ENCODE results near the gene PC. TPM values are rescaled to one million over a fixed set of nuclear protein-coding genes. Genes with fewer than 3 reads are reported as not detected.

PC gene
- polyA plus RNA-seq, 4 donors, result 44.3 to 58.3 (median 53.0) TPM

DNA sequence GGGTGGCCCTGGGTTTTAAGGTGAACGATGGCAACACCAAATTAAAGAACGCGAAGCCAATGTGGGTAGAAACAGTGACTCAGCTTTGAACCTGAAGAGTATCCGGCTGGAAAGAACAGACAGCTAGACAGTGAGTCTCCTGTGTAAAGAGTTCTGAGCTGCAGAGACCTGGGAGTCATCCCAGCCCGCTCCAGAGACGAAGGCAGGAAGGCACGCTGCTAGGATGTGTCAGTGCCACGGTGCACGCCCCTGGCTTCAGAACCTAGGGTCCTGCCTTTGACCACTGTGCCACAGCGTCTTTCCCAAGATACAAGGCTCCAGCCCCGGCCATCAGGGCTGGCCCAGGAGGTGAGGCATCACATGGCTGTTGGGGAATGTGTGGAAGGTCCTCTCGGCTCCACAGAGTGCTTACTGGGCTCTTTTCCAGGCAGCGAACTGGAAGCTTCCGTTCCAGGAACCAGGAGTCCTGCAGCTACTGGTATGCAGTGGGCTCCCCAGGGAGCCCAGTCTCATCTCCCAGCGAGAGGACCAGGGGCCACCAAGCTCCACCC lies 71.4 kb downstream of the PC start:
- no peak for DNase-seq (ENCODE audit: low read depth in 4 of 4, low spot score in 2 of 4)

DNA sequence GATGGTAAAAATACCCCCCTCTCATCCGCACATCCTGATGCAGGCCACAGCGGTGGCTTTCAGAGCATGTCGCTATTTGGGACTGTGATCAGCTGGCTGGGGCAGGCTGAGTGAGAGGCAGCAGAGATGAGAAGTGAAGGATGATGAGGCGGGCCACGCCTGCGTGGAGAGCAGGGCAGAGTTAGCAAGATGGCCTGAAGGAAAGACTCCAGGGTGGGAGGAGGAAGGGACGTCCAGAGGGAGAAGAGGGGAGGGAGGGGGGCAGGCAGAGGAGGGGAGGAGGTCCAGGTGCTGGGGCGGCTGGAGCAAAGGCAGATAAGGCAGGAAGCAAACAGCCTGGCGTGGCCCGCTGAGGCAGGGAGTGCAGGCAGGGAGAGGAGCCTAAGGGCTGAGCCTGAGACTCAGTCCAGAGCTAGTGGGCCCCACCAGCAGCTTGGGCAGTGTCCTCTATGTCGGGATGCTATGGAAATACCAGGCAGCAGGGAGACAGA lies 72.2 kb downstream of the PC start:
- DNase-seq (ENCODE audit: low read depth in 4 of 4, low spot score in 2 of 4), result no peak

DNA sequence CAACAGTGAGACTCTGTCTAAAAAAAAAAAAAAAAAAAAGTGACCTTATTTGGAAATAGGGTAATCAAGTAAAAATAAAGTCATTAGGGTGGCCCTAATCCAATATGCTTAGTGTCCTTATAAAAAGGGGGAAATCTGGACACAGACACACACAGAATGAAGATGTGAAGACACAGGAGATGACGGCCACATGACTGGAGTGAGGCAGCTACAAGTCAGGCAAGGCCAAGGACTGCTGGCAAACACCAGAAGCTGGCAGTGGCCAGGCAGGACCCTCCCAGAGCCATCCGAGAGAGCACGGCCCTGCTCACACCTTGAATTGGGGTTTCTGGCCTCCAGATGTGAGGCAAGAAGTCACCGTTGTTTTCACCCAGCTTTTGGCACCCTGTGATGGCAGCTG lies 72.7 kb downstream of the PC start:
- no peak for DNase-seq (ENCODE audit: low read depth in 4 of 4, low spot score in 2 of 4)

DNA sequence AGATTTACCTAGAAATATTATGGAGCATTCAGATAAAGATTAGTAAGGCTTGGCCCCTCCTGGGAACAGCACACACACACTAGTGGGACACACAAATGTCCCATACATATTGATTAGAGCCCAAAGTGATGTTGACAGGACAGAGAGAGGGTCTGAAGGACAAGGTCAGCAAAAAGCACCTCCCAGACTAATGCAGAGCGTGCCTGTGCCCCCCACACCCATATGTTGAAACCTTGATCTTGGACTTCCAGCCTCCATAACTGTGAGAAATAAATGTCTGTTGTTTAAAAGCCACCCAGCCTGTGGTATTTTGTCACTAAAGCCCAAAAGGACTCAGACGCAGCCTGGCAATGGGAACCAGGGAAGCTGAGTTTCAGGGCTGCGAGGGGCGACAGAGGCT lies 73.7 kb downstream of the PC start:
- no peak for DNase-seq (ENCODE audit: low read depth in 4 of 4, low spot score in 2 of 4)

DNA sequence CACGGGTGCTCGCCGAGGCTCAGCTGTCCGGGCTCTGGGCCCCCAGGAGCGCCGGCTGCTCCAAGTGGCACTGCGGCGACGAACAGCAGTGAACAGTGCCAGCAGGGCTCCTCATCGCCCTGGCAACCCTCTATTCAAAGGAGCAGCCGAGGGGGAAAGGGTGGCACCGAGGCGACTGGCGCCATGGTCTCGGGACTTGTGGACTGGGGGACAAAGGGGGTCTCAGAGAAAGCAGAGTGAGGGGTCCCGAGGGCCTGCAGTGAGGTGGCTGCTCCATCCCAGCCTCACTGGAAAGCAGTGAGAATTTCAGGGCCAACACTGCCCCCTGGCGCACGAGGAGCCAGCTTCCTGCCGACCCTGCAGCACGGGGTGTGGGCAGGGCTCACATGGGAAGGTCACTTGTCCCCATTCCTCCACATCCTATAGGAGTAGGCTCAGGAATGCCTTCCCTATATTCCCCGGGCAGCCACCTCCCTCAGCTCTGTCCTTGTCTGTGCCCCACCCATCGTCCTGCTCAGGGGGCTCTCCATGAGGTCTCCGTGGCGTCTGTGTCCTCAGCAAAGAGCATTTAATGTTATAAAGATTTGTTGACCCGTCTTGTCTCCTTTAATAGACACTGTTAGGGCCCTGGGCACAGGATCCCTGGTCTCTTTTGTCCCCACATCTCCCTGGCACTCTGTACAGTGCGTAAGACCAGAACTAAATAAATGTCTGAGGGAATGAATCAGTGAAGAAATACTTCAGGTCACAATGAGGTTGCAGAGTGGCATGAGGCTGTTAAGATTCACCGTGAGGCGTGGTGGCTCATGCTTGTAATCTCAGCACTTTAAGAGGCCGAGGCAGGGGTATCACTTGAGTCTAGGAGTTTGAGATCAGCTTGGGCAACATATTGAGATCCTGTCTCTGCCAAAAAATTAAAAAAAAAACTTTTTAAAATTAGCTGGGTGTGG lies 74.9 kb downstream of the PC start:
- no peak for DNase-seq (ENCODE audit: low read depth in 4 of 4, low spot score in 2 of 4)

DNA sequence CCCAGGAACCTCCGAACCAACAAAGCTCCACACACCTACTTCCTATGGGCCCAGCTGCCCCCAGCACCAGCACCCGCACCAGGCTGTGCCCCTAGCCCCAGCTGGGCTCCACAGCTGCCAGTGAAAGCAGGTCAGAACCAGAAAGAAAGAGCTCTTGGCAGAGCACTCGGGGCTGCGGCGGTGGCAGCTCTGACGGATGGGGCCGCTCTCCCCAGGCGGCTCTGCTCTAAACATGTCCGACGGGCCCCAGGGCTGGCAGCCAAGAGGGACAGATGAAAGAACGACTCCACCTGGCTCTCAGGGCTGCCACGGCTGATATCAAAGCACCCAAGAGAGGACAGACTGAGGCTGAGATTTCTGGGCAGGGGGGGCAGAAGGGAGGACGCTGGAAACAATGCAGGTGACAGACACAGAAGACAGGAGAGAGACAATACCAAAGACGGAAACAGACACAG lies 75.6 kb downstream of the PC start:
- DNase-seq (ENCODE audit: low read depth in 4 of 4, low spot score in 2 of 4), result no peak

DNA sequence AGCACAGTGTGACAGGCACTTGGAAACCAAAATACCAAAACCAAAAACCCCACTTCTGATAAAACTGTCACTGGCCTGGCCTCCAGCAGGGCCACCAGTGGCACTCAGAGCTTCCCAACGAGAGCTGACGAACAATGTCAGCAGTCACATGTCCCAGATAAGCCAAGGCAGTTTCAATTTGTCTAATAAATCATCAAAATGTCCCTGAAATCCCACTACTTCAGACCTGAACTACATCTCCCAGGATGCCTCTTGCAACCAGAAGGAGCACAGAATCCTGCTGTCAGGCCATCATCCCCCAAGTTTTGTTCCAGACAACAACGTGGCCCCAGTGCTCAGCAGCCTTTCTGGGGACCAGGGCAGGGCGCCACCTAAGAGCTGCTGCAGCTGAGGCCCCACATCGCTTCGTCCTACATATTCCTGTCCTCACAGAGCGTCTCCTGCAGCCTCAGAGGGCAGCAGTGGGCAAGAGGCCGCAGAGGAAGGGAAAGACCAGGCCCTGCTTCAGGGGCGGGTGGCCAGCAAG lies 76.2 kb downstream of the PC start:
- DNase-seq (ENCODE audit: low read depth in 4 of 4, low spot score in 2 of 4), result no peak

DNA sequence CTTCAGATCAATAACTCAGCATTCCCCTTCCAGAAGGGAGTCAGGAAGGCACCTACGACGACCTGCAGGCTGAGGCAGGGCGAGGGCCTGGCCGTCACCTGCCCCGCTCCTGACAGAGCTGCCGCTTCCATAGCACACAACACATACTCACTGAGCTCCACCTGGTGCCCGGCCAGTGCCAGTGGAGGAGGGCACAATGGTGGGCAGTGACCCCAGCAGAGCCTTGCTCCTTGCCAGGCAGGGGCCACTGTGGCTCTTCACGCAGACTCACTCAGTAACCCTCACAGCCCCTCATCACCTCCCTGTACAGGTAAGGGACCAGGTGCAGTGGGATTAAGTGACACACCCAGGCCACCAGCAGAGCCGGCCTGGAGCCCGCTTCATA lies 76.7 kb downstream of the PC start:
- DNase-seq (ENCODE audit: low read depth in 4 of 4, low spot score in 2 of 4), result no peak

DNA sequence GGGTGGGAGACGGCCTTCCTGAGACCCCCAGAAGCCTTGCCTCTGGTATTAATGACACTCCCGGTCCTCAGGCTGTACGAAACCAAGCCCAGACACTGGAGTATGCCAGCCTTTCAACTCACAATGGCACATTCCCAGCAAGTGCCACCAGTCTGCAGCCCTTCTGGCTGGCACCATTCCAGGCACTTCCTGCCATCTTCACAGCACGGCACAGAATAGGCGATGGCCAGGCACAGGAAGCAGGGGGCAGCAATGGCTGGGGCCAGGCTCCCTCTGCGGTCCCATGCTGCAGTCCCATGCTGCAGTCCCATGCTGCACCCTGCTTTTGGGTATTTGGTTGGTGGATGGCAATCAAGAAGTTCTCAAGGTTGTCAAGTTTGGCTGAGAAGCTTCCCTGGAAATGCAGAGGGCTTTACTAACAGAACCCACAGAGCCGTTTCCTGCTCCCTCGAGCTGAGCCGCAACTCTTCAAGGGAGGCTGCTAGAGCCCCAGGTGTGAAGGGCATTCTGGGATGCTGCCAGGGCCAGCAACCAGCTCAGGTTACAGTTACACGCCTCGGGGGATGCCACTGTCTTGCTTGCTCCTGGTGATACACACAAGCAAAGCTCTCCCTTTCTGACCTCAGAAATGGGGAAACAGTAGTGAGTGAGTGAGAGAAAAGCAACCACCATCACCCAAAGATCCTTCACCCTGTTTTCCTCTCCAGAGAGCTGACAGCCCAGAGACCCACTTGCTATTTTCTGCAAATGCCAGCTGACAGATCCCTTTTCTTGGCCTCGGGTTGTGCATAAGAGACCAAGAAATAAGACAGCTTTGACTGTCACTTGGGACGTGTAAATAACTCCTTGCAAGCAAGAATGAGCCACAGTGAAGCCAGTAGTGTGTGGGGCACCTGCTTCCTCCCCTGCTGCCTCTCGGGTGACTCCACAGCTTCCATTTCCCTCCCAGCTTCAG lies 77.4 kb downstream of the PC start:
- DNase-seq (ENCODE audit: low read depth in 4 of 4, low spot score in 2 of 4), result peak in 1 of 4 donors; percentile 48

DNA sequence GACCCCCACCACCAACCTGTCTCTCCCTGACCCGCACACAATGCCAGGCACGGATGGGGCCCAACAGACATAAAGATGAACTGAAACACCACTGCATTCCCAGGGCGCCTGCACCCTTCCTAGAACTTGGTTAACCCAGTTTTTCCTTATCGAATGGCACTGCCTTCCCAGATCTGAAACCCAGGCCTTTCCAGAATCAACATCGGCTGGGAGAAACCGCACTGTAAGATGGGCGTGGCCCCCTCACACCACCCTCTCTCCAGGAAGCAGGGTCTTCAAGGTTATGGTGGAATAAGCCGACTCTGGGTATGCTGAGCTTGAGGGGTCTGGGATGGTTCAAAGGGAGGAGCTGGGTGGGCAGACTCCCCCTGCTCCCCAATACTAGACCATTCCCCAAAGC lies 78.2 kb downstream of the PC start:
- DNase-seq (ENCODE audit: low read depth in 4 of 4, low spot score in 2 of 4), result no peak

DNA sequence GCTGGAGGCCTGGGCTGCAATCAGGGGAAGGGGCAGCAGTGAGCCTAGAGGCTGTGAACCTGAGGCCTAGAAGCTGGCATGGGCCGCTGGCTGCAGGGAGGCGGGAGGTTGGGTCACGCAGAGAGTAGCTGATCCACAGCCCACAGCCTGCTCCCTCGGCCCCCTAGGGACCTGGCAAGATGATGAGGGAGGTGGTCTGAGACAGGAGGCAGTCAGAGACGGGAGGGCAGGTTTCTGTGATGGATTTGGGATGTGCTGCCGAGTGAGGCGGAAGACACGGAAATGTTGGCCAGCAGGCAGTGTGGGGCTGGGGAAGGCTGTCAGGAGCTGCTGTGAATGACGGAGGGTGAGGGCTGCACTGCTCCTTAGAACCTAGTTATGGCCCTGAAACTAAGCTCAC lies 78.6 kb downstream of the PC start:
- no peak for DNase-seq (ENCODE audit: low read depth in 4 of 4, low spot score in 2 of 4)

DNA sequence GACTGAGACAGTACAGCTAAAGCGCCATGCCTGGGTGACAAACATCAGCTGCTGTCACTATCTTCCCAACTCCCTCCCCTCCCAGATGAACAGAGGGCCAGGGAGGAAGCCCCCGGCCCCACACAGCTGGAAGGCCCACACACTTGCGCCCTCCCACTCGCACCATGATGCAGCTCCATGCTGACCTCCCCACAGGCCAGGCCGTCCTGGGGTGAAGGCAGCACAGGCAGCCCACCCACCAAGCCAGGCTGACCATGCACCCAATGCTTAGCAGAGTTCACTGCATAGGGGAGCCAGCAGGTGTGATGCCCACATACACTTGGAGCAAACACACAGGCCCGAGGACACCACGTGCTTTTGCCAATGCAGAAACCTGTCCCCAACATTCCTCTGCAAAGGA lies 79.2 kb downstream of the PC start:
- DNase-seq (ENCODE audit: low read depth in 4 of 4, low spot score in 2 of 4), result no peak

DNA sequence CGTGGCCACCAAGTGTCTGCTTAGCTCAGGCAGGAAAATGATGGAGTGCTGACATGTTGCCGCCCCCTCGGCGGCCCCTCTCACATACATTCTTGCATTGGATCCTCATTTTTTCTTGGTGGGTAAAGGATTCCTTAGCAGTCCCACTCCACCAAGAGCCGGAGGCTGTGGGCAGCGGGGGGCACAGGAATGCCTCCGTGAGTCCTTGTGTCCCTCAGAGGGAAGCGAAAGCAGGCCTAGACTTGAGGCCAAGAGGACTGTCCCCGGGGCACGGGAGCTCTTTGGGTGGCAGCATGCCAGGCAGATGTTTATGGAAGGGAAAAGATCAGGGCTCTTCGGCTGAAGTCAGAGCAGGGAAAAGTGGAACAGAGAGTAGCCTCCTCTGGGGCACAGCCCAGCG lies 79.7 kb downstream of the PC start:
- DNase-seq (ENCODE audit: low read depth in 4 of 4, low spot score in 2 of 4), result no peak

DNA sequence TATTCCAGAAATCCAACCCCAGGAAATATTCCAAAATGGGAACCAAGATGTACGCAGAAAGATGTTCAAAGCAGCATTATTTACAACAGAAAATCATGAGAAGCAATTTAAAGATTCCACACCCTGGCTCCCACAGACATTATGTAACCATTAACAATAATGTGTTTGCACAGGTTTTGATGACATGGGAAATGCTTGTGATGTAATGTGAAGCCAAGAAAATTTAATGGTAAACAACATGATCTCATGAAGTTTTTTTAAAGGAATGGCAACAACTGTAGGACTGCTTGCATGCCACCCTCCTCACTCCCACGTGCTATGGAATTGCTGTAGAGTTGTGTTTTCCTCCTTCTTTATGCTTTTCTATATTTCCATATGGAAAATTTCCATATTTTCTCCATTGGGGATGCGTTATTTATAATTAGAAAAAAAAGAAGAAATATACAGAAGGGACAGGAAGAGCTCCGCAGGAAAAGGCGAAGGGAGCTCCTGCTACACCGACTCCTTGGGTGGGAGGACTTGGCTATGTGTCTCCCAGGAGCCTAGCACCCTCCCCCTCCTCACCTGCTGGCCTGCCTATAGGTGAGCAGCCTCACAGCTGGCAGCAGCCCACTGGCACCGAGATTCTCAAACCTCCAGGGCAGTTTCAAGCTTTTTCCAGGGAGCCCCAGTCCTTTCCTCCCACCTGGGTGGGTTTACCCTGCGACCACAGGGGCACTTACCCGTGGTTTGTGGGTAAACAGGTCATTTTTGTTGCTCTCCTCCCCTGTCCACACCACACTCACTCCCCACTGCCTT lies 80.4 kb downstream of the PC start:
- DNase-seq (ENCODE audit: low read depth in 4 of 4, low spot score in 2 of 4), result no peak

DNA sequence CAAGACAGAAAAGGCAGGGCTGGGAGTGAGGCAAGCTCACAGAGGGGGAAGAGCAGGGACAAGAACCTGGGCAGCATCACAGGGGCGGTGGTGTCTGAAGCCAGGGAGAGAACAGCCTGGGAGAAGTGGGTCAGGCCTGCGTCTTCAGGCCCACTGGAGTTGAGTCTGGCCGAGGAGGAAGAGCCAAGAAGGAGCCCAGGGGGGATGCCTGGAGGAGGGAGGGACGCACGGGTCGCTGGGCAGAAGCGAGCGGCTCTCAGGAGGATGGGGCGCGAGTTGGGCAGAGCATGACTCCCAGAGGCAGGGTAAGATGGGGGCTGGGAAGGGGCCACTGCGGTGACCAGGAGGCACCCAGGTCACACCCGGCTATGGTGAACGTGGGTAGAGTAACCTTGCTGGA lies 82.8 kb downstream of the PC start:
- DNase-seq (ENCODE audit: low read depth in 4 of 4, low spot score in 2 of 4), result no peak

DNA sequence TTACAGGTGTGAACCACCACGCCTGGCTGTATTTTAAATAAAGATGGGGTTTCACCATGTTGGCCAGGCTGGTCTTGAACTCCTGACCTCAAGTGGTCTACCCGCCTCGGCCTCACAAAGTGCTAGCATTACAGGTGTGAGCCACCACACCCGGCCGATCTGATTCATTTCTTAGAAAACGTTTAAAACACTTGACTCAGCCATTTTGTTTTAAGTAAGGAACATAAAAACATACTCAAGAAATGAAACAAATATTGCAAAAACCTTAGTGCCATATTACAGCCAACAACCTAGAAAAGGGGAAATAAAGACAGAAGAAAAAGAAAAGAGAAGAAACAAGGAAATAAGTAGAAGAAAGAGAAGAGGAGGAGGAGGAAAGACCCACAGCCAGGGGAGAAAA lies 84.0 kb downstream of the PC start:
- no peak for DNase-seq (ENCODE audit: low read depth in 4 of 4, low spot score in 2 of 4)

DNA sequence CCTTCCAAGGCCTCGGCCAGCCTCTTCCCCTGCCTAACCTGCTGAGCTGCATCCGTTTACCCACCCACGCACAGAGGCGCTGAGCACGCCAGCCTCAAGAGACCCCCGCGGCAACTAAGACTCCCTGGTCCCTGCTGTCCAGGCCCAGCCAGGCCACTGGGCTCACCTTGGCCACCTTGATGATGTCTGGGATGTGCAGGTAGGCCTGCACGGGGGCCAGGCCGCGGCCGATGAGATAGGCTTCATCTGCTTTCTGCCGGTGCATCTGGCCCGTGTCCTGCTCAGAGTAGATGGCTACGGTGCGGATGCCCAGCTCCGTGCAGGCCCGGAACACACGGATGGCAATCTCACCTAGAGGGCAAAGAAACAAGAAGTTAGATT lies 86.7 kb downstream of the PC start:
- DNase-seq (ENCODE audit: low read depth in 4 of 4, low spot score in 2 of 4), result no peak

DNA sequence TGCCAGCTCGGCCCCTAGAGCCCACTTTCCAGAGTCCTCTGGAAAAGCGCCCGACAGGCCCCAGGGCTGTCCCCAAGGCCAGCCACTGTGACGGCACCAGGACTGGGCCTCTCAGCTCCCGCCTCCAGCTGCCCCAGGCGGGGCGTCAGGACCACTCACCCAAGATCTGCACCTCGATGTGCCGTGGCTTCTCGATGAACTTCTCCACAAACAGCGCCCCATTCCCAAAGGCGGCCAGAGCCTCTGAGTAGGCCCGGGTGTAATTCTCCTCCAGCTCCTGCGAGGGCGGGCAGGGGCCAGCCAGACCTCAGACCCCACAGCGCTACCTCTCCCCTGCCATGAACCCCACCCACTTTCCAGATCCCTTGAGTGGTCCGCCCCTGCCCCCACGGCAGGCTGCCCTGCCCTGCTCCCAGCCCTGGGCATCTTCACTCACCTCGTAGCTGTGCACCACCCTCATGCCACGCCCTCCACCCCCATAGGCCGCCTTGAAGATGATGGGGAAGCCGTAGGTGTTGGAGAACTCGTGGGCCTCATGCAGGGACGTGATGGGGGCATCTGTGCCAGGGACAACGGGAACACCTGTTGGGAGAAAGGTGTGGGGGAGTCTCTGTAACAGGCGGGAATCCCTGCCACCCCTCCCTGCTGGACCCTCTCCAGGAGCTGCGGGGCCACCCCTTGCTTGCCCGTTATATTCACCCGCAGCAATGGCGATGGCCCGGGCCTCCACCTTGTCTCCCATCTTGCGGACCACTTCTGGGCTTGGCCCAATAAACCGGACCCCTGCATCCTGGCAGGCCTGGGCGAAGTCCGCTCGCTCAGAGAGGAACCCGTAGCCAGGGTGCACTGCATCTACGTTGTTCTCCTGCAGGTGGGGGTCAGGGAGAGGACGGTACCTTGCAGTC lies 87.3 kb downstream of the PC start:
- DNase-seq (ENCODE audit: low read depth in 4 of 4, low spot score in 2 of 4), result no peak

DNA sequence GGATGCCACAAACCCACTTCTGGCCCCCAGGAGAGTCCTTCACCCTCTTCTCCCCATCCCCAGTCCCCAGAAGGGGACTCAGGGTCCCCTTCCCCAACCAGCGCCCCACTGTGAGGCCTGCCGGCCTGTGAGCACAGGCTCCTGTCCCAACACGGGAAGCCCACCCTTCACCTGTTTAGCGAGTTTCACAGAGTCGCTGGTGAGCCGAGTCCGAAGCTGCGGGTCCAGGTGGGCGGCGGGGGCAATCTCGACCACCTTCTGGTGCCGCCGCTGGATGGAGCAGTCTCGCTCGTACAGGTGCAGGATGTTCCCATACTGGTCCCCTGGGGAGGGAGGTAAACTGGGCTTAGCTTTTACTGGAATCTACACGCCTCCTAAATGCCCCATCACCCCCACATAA lies 88.1 kb downstream of the PC start:
- no peak for DNase-seq (ENCODE audit: low read depth in 4 of 4, low spot score in 2 of 4)

Data from left renal cortex interstitium (tissue), 4 donors.